DND-41 (cell line): ENCODE data around the gene MDC1.

Experiments used
- ATAC-seq: fragments of 200-7000 bp; cut with Tn5 transposase; 3 replicates; pipeline ENCODE4 v1.9.1; 2021; ENCODE audit warnings: low read depth; ENCODE audit not compliant: insufficient read depth
- DNase-seq: peaks from one replicate; pipeline ENCODE4 v3.0.0-alpha.2; 2020
- H2AFZ ChIP-seq: 2 replicates; pipeline ENCODE4 v1.6.0; 2012; ENCODE audit warnings: low read depth, low read length
- H3K27ac ChIP-seq: 2 replicates; pipeline ENCODE4 v1.5.1; 2012; ENCODE audit warnings: low read length, inconsistent platforms
- H3K27me3 ChIP-seq: fragments of 200-600 bp; sonication (generic); 2 replicates; pipeline ENCODE4 v1.6.0; 2012; ENCODE audit warnings: low read length, mild to moderate bottlenecking, inconsistent platforms; ENCODE audit not compliant: insufficient read depth, poor library complexity
- H3K36me3 ChIP-seq: 2 replicates; pipeline ENCODE4 v1.5.1; 2012; ENCODE audit warnings: low read length, inconsistent platforms; ENCODE audit not compliant: insufficient read depth
- H3K4me1 ChIP-seq: 2 replicates; pipeline ENCODE4 v1.5.1; 2012; ENCODE audit warnings: mild to moderate bottlenecking, low read length; ENCODE audit not compliant: insufficient read depth
- H3K4me2 ChIP-seq: 2 replicates; pipeline ENCODE4 v1.6.0; 2012; ENCODE audit warnings: mild to moderate bottlenecking, moderate library complexity, low read length, inconsistent platforms; ENCODE audit not compliant: insufficient read depth
- H3K4me3 ChIP-seq, 2 experiments: fragments of 200-600 bp in 1 of 2; shearing (Covaris generic) in 1 of 2; 2 replicates each; pipeline ENCODE4 v1.5.1; 2012 to 2016; ENCODE audit warnings: inconsistent platforms in 2 of 2, low read length in 2 of 2, mild to moderate bottlenecking in 2 of 2, low read depth in 1 of 2, moderate library complexity in 1 of 2
- H3K79me2 ChIP-seq: 2 replicates; pipeline ENCODE4 v1.6.0; 2012; ENCODE audit warnings: low read length, inconsistent platforms; ENCODE audit not compliant: insufficient read depth
- H3K9ac ChIP-seq: 2 replicates; pipeline ENCODE4 v1.6.0; 2012; ENCODE audit warnings: low read depth, mild to moderate bottlenecking, inconsistent platforms, low read length, moderate library complexity
- H3K9me3 ChIP-seq: 2 replicates; pipeline ENCODE4 v1.5.1; 2012; ENCODE audit warnings: low read length, moderate library complexity, mild to moderate bottlenecking, inconsistent platforms; ENCODE audit not compliant: insufficient read depth, severe bottlenecking
- H4K20me1 ChIP-seq: 2 replicates; pipeline ENCODE4 v1.6.0; 2012; ENCODE audit warnings: low read length; ENCODE audit not compliant: insufficient read depth
- EZH2 ChIP-seq: IDR thresholded peaks from 3 replicates; pipeline ENCODE4 v1.6.1; 2012; ENCODE audit warnings: borderline replicate concordance, low read depth, mild to moderate bottlenecking, moderate library complexity, low read length, inconsistent platforms; ENCODE audit not compliant: severe bottlenecking
- TF ChIP-seq, protein P1 (sequence below): IDR thresholded peaks from 2 replicates; pipeline ENCODE4 v1.5.1; 2012; ENCODE audit warnings: borderline replicate concordance, low read length, moderate library complexity, mild to moderate bottlenecking; ENCODE audit not compliant: poor library complexity, severe bottlenecking; ENCODE audit errors: extremely low read depth

Gene MDC1

DNA sequence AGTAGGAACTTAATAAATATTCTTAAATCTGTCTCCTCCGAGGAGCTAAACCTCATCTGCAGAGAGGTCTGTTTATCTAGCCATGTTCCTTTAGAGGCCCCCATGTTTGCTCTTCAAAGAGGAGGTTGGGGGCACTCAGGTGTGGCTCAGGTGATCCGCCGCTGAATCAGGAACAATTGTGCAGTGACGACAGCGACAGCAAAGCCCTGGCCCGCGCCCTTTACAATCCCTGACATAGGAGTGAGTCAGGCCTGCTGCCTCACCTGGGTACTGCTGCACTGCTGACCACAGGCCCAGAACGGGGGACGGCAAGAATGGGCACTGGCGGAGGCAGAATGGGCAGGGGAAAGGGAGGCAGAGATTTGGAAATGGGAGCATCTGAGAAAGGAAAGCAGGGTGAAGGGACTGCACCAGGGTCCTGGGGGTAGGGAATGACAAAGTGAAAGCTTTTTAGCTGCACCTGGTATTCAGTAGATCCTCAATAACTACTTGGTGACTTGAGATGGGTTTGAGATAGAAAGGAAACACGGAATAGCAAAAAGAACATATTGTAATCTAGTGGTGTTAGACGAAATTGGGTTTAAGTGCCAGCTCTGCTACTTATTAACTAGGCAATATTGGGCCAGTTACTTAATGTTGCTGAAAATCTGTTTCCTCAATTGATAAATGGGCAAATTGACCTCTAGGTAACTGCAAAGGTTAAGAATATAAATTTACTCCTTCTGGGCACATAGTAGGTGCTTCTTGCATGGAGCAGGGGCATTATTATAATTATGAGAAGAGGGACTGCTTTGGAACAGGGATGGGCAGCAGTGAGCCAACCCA is 32.7 kb upstream of the MDC1 start:
- no peak overlapping the region for H3K4me3 ChIP-seq
- DNase-seq (no peak), ATAC-seq (no peak)
- H3K27me3 ChIP-seq = no peaks in the 10 kb centered on the region
- H4K20me1 ChIP-seq = no peaks in the 10 kb centered on the region
- no peak overlapping the region for H2AFZ ChIP-seq
- H3K27ac ChIP-seq = no peak overlapping the region
- H3K36me3 ChIP-seq = no peaks in the 10 kb centered on the region
- no peak overlapping the region for H3K4me2 ChIP-seq
- no peaks in the 10 kb centered on the region for H3K9me3 ChIP-seq
- no peaks in the 10 kb centered on the region for H3K79me2 ChIP-seq
- no peak overlapping the region for H3K9ac ChIP-seq
- TF ChIP-seq, protein P1, sequence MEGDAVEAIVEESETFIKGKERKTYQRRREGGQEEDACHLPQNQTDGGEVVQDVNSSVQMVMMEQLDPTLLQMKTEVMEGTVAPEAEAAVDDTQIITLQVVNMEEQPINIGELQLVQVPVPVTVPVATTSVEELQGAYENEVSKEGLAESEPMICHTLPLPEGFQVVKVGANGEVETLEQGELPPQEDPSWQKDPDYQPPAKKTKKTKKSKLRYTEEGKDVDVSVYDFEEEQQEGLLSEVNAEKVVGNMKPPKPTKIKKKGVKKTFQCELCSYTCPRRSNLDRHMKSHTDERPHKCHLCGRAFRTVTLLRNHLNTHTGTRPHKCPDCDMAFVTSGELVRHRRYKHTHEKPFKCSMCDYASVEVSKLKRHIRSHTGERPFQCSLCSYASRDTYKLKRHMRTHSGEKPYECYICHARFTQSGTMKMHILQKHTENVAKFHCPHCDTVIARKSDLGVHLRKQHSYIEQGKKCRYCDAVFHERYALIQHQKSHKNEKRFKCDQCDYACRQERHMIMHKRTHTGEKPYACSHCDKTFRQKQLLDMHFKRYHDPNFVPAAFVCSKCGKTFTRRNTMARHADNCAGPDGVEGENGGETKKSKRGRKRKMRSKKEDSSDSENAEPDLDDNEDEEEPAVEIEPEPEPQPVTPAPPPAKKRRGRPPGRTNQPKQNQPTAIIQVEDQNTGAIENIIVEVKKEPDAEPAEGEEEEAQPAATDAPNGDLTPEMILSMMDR = no peak
- TF ChIP-seq EZH2 = no peak
- H3K4me1 ChIP-seq = peaks cover 8% of the 10 kb centered on the region

DNA sequence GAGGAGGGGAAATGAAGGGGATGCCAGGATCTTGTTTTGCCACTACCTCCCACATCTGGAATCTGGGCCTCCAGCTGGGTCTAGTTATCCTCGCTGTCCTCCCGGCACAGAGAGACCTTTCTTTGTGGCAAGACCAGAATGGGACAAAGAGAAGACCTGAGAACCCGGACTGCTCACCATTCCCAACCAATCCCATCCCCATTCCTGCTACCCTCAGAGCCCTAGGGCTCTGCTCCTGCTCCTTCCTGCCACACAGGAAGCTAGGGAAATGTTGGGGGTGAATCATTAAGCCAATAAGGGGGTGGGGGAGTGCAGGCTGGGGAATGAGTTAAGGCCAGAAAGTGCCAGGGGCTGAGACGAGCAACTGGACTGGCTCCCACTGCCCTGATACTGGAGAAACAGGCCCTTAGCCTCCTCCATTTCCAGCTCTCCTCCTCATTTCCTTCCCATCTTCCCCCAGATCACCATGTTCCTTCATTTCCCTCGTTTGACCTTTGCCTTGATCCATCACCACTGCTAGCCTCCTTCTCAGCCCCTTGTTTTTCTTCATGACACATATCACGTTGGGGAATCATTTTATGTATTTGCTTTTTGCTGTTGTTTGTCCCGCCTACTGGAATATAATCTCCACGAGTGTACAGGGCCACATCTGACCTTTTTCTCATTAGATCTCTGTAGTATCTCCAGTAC is 31.9 kb upstream of the MDC1 start:
- H3K9me3 ChIP-seq = no peaks in the 10 kb centered on the region
- no peaks in the 10 kb centered on the region for H4K20me1 ChIP-seq
- H3K9ac ChIP-seq = no peak overlapping the region
- no peak for ATAC-seq
- H3K36me3 ChIP-seq = no peaks in the 10 kb centered on the region
- no peak for DNase-seq
- H3K4me1 ChIP-seq = peaks cover 16% of the 10 kb centered on the region
- no peak overlapping the region for H3K4me2 ChIP-seq
- H3K4me3 ChIP-seq = no peak overlapping the region
- no peaks in the 10 kb centered on the region for H3K79me2 ChIP-seq
- H2AFZ ChIP-seq = no peak overlapping the region
- H3K27me3 ChIP-seq = peaks cover 3% of the 10 kb centered on the region
- no peak for TF ChIP-seq EZH2
- TF ChIP-seq, protein P1 = no peak
- H3K27ac ChIP-seq = no peak overlapping the region

DNA sequence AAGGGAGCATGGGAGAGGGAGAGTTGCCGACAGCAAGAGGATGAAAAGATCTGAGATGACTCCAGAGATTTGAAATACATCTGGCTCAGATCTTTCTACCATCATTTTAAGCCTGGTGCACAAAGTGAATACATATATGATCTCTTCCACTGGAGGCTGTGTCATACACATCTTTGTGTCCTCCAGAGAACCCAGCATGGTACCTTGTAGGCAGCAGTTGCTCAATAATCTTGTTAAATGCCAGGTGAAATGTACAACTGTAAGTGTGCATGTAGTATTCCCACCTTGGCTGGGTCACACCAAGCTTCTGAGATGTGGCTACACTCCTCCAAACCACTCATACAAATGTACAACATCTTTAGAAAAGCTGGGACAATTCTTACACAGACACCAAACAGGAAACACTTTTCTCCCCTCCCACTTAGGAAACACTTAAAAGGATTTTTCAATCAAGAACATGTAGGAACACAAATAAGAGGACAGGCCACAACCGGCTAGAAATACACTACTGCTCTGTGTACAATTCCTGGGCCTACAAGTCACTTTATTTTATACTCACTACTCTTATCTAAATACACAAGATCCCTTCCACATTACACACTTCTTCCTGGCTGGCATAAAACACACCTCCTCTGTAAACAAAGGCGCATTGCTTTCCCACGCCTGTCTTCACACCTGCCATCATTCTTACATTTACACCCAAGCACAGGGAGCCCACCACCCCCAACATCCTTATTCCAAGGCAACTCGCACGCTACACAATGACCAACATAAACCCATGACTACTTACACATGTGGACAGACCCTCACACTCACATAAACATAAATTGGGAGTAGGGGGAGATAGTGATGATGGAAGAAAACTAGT is 31.1 kb upstream of the MDC1 start:
- Histone ChIP-seq H3K9me3 (no peaks in the 10 kb centered on the region), H3K4me2 (no peak overlapping the region), H3K36me3 (no peaks in the 10 kb centered on the region), H3K27ac (no peak overlapping the region), H2AFZ (no peak overlapping the region), H3K9ac (no peak overlapping the region), H4K20me1 (peaks cover 3% of the 10 kb centered on the region; the same call in 1 of the 2 replicates), H3K79me2 (no peaks in the 10 kb centered on the region), H3K27me3 (peaks cover 12% of the 10 kb centered on the region), H3K4me3 (no peak overlapping the region), H3K4me1 (peaks cover 24% of the 10 kb centered on the region)
- ATAC-seq (no peak), DNase-seq (no peak)
- TF ChIP-seq EZH2 = no peak
- TF ChIP-seq, protein P1 = no peak
